PFSK-1 (cell line): ENCODE results near the gene MAMDC4.

Source experiments
- FOXP2 ChIP-seq: optimal IDR thresholded peaks from 2 replicates; pipeline ENCODE3; 2011; ENCODE audit warnings: borderline replicate concordance, control low read depth, inconsistent platforms; ENCODE audit not compliant: insufficient read depth; ENCODE audit errors: extremely low read length, extremely low read depth
- POLR2AphosphoS5 ChIP-seq: IDR thresholded peaks from 2 replicates; pipeline ENCODE4 v1.6.1; 2012; ENCODE audit warnings: low read depth, mild to moderate bottlenecking, control low read depth, low read length, moderate library complexity
- REST ChIP-seq, 2 experiments: IDR thresholded peaks; 2 replicates each; pipeline versions ENCODE4 v1.6.1 to v1.8.0; 2011 to 2012; ENCODE audit warnings: low read depth in 2 of 2, low read length in 2 of 2, control low read depth in 1 of 2, inconsistent platforms in 1 of 2, mild to moderate bottlenecking in 1 of 2, moderate library complexity in 1 of 2; ENCODE audit not compliant: insufficient read depth in 1 of 2
- SIN3A ChIP-seq: IDR thresholded peaks from 2 replicates; pipeline ENCODE4 v1.6.1; 2012; ENCODE audit warnings: mild to moderate bottlenecking, low read length, moderate library complexity, borderline replicate concordance; ENCODE audit not compliant: insufficient read depth
- TAF1 ChIP-seq: IDR thresholded peaks from 2 replicates; pipeline ENCODE4 v1.6.1; 2012; ENCODE audit warnings: low read length, control low read depth, borderline replicate concordance; ENCODE audit not compliant: insufficient read depth

Gene MAMDC4

GRCh38 chr9:136906266-136906665 is 54.1 kb downstream of the MAMDC4 start:
- TF ChIP-seq SIN3A (no peak), REST (IDR thresholded peaks at IDR 0.05; ENCODE audit: insufficient read depth in 1 of 2, low read depth in 2 of 2, low read length in 2 of 2) (no peak), FOXP2 (no peak), POLR2AphosphoS5 (no peak), TAF1 (no peak)

GRCh38 chr9:136907011-136907914 is 55.1 kb downstream of the MAMDC4 start:
- TF ChIP-seq REST (IDR thresholded peaks at IDR 0.05; ENCODE audit: insufficient read depth in 1 of 2, low read depth in 2 of 2, low read length in 2 of 2) (no peak), SIN3A (no peak), FOXP2 (no peak), TAF1 (no peak), POLR2AphosphoS5 (no peak)
